IPS-18c (cell line): ENCODE measurements around the gene CIB4.

Experiments
- H3K4me3 ChIP-seq: 2 replicates; pipeline ENCODE4 v1.7.0; 2013; ENCODE audit warnings: low read depth, mild to moderate bottlenecking, low read length, moderate library complexity; ENCODE audit not compliant: insufficient read depth
- H3K9me3 ChIP-seq: one replicate; pipeline ENCODE4 v1.6.1; 2013; ENCODE audit warnings: mild to moderate bottlenecking, low read length, moderate library complexity; ENCODE audit not compliant: control insufficient read depth, insufficient read depth

CIB4 gene

GRCh38 chr2:26537826-26538475 is 103.2 kb downstream of the CIB4 start:
- no peak overlapping the region for H3K4me3 ChIP-seq

GRCh38 chr2:26537069-26537825 is 103.9 kb downstream of the CIB4 start:
- Histone ChIP-seq H3K9me3 (no peaks in the 10 kb centered on the region), H3K4me3 (no peak overlapping the region)

More at GRCh38 chr2:26537826-26538475, 103.2 kb downstream of the CIB4 start:
- H3K9me3 ChIP-seq = no peaks in the 10 kb centered on the region

DNA sequence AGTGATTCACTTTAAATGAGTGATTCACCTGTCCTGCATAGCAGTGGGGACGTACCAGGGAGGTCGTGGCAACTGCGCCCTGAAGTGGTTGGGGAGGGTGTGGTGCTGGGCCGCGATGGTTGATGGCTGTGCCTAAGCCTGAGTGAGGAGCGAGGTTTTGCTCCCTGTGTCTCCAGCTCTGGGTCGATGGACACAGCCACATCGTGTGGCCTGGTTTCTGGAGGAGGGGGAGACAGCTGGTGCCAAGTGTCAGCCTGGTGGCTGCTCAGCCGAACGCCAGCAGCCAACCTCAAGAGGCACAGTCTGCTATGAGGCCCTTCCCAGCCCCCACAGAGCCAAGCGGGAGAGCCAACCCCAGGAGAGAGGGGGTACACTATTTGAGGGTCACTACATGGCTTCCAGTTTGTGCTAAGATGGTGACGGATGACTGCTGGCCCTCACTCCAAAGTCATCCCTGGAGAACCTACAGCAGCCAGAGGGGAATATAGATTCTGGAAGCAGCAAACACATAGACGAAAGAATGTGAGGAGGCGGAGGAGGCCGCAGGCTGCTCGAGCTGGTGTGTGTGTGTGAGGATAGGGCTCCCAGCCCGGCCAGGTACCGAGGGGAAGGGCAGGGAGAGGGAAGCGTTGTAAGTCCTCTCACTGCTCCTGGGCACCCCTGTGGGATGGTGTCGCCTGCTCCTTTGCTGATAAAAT is 104.6 kb downstream of the CIB4 start:
- H3K4me3 ChIP-seq = no peak overlapping the region
- H3K9me3 ChIP-seq = no peaks in the 10 kb centered on the region

DNA sequence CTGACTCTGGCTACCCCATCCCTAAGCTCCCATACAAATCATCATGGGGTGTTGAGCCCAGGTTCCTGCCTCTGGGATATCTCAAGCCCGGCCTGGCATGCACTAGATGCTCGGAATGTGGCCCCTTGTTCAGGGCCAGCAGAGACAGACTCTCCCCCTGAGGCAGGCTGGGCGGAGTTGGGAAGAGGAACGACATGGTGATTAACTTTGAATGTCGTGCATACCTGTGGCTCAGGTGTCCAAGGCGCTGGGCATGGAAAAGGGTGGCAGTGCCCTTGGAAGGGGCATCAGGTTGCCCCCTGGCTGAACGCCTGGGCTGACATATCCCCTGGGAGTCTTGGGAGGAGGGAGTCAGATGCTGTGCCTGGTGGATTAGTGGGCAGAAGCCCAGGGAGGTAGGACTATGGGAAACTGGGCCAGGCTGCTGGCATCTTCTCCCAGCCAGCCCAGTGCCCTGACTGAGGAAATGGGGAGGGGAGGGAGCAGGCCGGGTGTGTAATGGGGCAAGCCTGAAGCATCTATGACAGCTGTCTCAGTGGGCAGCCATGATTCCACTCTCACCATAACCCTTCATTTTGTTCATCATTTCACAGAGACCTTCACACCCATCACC is 105.4 kb downstream of the CIB4 start:
- H3K4me3 ChIP-seq = no peak overlapping the region
- H3K9me3 ChIP-seq = no peaks in the 10 kb centered on the region

GRCh38 chr2:26534865-26535662 is 106.1 kb downstream of the CIB4 start:
- no peak overlapping the region for H3K4me3 ChIP-seq
- no peaks in the 10 kb centered on the region for H3K9me3 ChIP-seq

- Histone ChIP-seq H3K9me3 (no peaks in the 10 kb centered on the region), H3K4me3 (no peak overlapping the region)
These were observed 106.9 kb downstream of the CIB4 start for GRCh38 chr2:26534098-26534864.

- no peak overlapping the region for H3K4me3 ChIP-seq
- no peaks in the 10 kb centered on the region for H3K9me3 ChIP-seq
These were observed 107.5 kb downstream of the CIB4 start for GRCh38 chr2:26533661-26534060.

GRCh38 chr2:26532301-26533250 is 108.6 kb downstream of the CIB4 start:
- no peaks in the 10 kb centered on the region for H3K9me3 ChIP-seq
- H3K4me3 ChIP-seq = no peak overlapping the region
